Esophagus muscularis mucosa (tissue), 4 donors: ENCODE results near the gene ACTRT3. TPM values are rescaled to one million over a fixed set of nuclear protein-coding genes. Genes with fewer than 3 reads are reported as not detected.

ENCODE experiments used
- DNase-seq: peaks from one replicate; pipeline ENCODE4 v3.0.0-alpha.2; 2017; ENCODE audit errors: extremely low spot score
- H3K27ac ChIP-seq, 4 donors: fragments of 200-600 bp; sonication (generic); replicated peaks in 1 of 4; 1 replicate in 3 of 4; 2 replicates in 1 of 4; pipeline ENCODE4 v1.5.1; 2016 to 2019; ENCODE audit warnings: mild to moderate bottlenecking in 1 of 4
- H3K27me3 ChIP-seq, 4 donors: fragments of 200-600 bp; sonication (generic); one replicate each; pipeline versions ENCODE4 v1.5.1 to v1.6.0; 2016 to 2019
- H3K36me3 ChIP-seq, 4 donors: fragments of 200-600 bp; sonication (generic); one replicate each; pipeline ENCODE4 v1.5.1; 2016 to 2019
- H3K4me1 ChIP-seq, 4 donors: fragments of 200-600 bp; sonication (generic); one replicate each; pipeline ENCODE4 v1.5.1; 2016 to 2019
- H3K4me3 ChIP-seq, 4 donors: fragments of 200-600 bp; sonication (generic); 1 replicate in 2 of 4; 2 replicates in 2 of 4; pipeline ENCODE4 v1.5.1; 2016 to 2019; ENCODE audit warnings: mild to moderate bottlenecking in 4 of 4, moderate library complexity in 1 of 4
- H3K9me3 ChIP-seq, 4 donors: fragments of 200-600 bp; sonication (generic); 1 replicate in 3 of 4; 2 replicates in 1 of 4; pipeline ENCODE4 v1.5.1; 2016 to 2019
- EP300 ChIP-seq: sonication (generic); formaldehyde crosslinking; IDR thresholded peaks from one replicate; pipeline ENCODE4 v1.6.1; 2017; ENCODE audit warnings: antibody characterized with exemption
- POLR2A ChIP-seq: fragments of 450-650 bp; IDR thresholded peaks from one replicate; pipeline ENCODE4 v1.6.1; 2017; ENCODE audit warnings: antibody characterized with exemption, moderate library complexity, mild to moderate bottlenecking, low read depth
- POLR2AphosphoS5 ChIP-seq, 2 donors: sonication (generic); formaldehyde crosslinking; IDR thresholded peaks; one replicate each; pipeline ENCODE4 v1.6.1; 2017; ENCODE audit warnings: antibody characterized with exemption in 2 of 2
- WGBS: methylation state at CpG from one replicate; pipeline ENCODE4 v1.1.5; 2018; 5-methylcytosine and 5-hydroxymethylcytosine counted together
- intact Hi-C: fragments of 100-400 bp; cut with DNase I; formaldehyde crosslinking; loops from one replicate; pipeline ENCODE4 v1.15.1; 2023
- total RNA-seq, 4 donors: library from RNA; depleted of rRNA; stranded (reverse); fragments of >200 nt; gene quantifications; one replicate each; pipeline versions ENCODE4 v1.1.0 to v1.2.1, GENCODE V29; 2016
- TF ChIP-seq, protein P1 (sequence below), 3 experiments: fragments of 200-600 bp in 2 of 3; fragments of 450-650 bp in 1 of 3; sonication (generic) in 2 of 3; IDR thresholded peaks; one replicate each; pipeline ENCODE4 v1.5.1; 2017 to 2019; ENCODE audit warnings: antibody characterized with exemption in 3 of 3, mild to moderate bottlenecking in 2 of 3, moderate library complexity in 1 of 3

Gene ACTRT3
- total RNA-seq, result 1 to 10 TPM; 2.7 to 4.5 (median 4.3) TPM

DNA sequence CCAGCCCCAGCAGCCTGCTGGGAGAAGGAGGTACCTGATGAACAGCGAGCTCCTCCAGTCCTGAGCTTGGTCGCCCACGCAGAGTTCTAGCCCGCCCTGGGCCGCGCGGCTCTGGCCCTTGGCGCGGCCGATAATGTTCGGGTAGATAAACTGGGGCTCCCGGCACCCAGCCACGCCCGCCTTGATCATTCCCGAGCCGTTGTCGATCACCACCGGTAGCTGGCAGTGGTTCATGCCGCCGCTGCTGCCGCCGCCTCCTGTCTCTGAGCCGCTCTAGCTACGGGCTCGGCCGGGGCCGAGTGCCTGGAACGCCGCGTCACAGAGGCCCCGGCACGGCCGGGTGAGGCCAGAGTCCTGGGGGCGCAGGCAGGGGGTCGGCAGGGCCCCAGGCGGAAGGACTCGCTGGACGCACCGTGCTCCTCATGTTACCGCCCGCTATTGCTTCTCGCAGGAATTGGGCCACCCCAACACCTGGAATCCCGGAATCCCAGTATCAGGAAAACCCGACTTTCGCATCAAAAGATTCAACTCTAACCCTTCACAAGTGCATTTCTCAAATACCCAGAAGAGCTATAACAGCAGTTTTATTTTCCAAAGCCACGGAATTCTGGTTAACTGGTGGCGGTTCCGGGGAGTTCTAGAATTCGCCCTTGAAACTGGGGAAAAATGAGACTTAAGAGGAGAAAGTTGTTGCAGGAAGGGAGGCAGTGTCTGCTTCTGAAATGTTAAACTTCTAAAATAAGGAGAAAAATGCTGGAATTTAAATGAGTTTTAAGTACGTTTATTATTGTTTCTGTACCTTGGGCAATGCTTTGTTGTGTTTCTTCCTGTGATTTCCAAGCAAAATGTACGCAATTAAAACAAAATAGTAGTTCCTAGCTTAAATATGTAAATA, at the start of gene ACTRT3:
ACTRT3 (minus strand) TSS at position 275 of the 895 bp plus-strand sequence; CDS start at position 234, 41 bp downstream.
- intact Hi-C loops, result no loop called here
- Histone ChIP-seq H3K36me3 (peaks cover 0 to 4% (median 0%) of the 10 kb centered on the region in 4 donors), H3K27ac (peak within 1 kb of the TSS; percentile 91 to 94 (median 92)), H3K9me3 (no peaks in the 10 kb centered on the region), H3K27me3 (no peaks in the 10 kb centered on the region), H3K4me3 (peak within 1 kb of the TSS; percentile 70 to 82 (median 75)), H3K4me1 (peaks cover 8 to 16% (median 9%) of the 10 kb centered on the region in 4 donors)
- TF ChIP-seq POLR2AphosphoS5 (IDR thresholded peaks at IDR 0.05) (peak in 1 of 2 donors; percentile 47), EP300 (no peak)
- WGBS, result 6% methylated on average over 16 of the region's 51 CpGs
- no peak for DNase-seq

DNA sequence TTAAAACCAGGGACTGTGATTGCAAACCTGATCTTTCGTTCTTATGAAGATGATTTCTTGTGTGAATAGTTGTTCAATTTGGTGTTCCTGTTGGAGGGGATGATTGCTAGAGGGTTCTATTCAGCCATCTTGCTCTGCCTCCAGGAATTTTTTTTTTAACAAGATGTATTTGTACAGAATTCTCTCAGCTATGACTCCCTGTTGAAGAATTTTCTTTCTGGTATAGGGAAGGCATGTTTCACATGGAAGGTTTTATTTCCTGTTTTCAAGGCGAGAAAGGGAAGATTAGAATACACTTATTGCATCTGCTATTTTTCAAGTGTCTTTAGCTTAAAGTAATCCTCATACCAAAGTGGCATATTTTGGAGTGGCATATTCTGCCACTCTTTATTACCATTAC, 49.0 kb upstream of the ACTRT3 start:
- 78% methylated on average over 2 of the region's 2 CpGs for WGBS
- no peak for DNase-seq
- no peak overlapping the region for H3K27ac ChIP-seq
- TF ChIP-seq, protein P1, sequence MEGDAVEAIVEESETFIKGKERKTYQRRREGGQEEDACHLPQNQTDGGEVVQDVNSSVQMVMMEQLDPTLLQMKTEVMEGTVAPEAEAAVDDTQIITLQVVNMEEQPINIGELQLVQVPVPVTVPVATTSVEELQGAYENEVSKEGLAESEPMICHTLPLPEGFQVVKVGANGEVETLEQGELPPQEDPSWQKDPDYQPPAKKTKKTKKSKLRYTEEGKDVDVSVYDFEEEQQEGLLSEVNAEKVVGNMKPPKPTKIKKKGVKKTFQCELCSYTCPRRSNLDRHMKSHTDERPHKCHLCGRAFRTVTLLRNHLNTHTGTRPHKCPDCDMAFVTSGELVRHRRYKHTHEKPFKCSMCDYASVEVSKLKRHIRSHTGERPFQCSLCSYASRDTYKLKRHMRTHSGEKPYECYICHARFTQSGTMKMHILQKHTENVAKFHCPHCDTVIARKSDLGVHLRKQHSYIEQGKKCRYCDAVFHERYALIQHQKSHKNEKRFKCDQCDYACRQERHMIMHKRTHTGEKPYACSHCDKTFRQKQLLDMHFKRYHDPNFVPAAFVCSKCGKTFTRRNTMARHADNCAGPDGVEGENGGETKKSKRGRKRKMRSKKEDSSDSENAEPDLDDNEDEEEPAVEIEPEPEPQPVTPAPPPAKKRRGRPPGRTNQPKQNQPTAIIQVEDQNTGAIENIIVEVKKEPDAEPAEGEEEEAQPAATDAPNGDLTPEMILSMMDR (IDR thresholded peaks at IDR 0.05), result no peak
- TF ChIP-seq POLR2AphosphoS5 (IDR thresholded peaks at IDR 0.05), result no peak
- TF ChIP-seq EP300, result no peak
- no peak for TF ChIP-seq POLR2A
- no peak overlapping the region for H3K4me3 ChIP-seq
- intact Hi-C loops, result no loop called here
- H3K27me3 ChIP-seq, result peaks cover 0 to 8% (median 0%) of the 10 kb centered on the region in 4 donors
- peaks cover 0 to 9% (median 8%) of the 10 kb centered on the region in 4 donors for H3K4me1 ChIP-seq
- no peaks in the 10 kb centered on the region for H3K36me3 ChIP-seq
- no peaks in the 10 kb centered on the region for H3K9me3 ChIP-seq

DNA sequence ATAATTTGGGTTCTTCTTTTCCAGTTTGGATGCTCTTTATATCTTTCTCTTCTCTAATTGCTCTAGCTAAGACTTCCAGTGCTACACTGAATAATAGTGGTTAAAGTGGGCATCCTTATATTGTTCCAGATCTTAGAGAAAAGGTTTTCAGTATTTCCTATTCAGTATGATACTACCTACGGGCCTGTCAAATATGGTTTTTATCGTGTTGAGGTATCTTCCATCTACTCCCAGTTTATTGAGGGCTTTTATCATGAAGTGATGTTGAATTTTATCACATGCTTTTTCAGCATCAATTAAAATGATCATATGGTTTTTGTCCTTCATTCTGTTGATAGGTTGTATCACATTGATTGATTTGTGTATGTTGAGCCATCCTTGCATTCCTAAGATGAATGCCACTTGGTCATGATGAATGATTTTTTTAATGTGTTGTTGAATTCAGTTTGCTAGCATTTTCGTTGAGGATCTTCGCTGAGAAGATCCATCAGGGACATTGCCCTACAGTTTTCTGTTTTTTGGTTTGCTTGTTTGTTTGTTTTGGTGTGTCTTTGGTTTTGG, 46.3 kb upstream of the ACTRT3 start:
- Histone ChIP-seq H3K4me1 (peaks cover 15 to 35% (median 33%) of the 10 kb centered on the region in 4 donors), H3K27ac (no peak overlapping the region), H3K9me3 (no peaks in the 10 kb centered on the region), H3K36me3 (no peaks in the 10 kb centered on the region), H3K4me3 (no peak overlapping the region), H3K27me3 (no peaks in the 10 kb centered on the region)
- no peak for DNase-seq
- TF ChIP-seq POLR2AphosphoS5 (IDR thresholded peaks at IDR 0.05) (no peak), EP300 (no peak), POLR2A (no peak)
- TF ChIP-seq, protein P1 (IDR thresholded peaks at IDR 0.05), result no peak
- WGBS, result 95% methylated on average over 4 of the region's 4 CpGs
- intact Hi-C loops, result no loop called here

DNA sequence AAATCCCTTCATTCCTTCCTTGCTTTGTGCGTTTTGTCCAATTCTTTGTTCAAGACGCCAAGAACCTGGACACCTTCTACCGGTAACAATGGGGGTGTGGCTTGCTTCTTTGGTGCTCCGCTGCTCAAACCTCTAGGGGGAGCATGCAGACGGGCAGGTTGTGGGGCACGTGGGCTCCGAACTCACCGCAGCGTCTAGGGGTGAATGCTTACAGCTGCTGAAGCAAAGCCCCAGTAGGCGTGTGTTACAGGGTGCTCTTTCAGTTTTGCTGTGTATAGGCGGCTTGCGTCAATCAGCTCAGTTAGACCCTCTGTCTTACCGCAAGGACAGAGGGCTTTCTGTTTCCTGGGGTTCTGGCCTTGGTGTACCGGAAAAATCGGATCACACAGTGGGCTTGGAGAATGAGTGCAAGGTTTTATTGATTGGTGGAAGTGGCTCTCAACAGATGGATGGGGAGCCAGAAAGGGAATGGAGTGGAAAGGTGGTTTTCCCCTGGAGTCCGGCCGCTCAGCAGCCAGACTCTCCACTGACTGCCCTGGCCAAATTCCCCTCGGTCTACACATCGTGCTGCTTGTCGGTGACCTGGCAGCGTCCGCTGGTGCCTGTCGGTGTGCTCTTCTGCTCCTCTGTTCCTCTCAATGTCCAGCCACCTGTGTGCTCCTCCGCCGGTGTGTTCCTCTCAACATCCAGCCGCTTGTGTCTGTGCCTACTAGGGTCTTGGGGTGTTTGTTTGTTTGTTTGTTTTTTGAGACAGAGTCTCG, 44.6 kb upstream of the ACTRT3 start:
- no peaks in the 10 kb centered on the region for H3K9me3 ChIP-seq
- H3K4me1 ChIP-seq, result peaks cover 15 to 38% (median 35%) of the 10 kb centered on the region in 4 donors
- peak overlapping the region; percentile 70 to 83 (median 76) for H3K4me3 ChIP-seq
- no peaks in the 10 kb centered on the region for H3K36me3 ChIP-seq
- no peak overlapping the region for H3K27ac ChIP-seq
- no peak for TF ChIP-seq POLR2A
- TF ChIP-seq, protein P1 (IDR thresholded peaks at IDR 0.05), result peak in 1 of 3 experiments; percentile 22
- intact Hi-C loops, result no loop called here
- DNase-seq, result no peak
- WGBS, result 85% methylated on average over 22 of the region's 27 CpGs
- H3K27me3 ChIP-seq, result no peaks in the 10 kb centered on the region
